ENCODE data around the gene SNTB2. TPM values are rescaled to one million over a fixed set of nuclear protein-coding genes. Genes with fewer than 3 reads are reported as not detected.

Gene SNTB2
- polyA plus RNA-seq, 1 of the 3 experiments (the other 2 are of a cell fraction): 13.0 TPM

DNA sequence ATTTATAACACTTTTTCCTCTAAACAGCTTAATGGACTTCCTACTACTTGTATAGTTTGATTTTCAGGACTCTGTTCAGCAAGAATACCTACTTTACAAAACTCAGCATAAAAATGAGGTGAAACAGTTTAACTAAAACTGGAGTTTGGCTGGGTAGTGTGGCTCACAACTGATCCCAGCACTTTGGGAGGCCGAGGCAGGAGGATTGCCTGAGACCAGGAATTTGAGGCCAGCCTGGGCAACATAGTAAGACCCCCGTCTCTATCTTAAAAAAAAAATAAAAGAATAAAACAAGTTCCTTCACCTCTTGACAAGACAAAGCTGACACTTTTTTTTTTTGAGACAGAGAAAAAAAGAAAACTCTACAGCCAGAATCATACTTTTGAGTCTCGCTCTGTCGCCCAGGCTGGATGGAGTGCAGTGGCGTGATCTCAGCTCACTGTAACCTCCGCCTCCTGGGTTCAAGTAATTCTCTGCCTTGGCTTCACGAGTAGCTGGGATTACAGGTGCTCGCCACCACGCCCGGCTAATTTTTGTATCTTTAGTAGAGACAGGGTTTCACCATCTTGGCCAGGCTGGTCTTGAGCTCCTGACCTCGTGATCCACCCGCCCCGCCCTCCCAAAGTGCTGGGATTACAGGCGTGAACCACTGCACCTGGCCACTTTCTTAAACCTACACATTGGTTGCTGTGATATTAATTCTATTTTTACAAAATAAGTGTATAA, 140.8 kb downstream of the SNTB2 start:
- H4K20me1 ChIP-seq (ENCODE audit: insufficient read depth): peaks cover 57% of the 10 kb centered on the region
- no peak overlapping the region; a peak in 1 of 4 replicates for H3K4me3 ChIP-seq (ENCODE audit: low read depth in 2 of 2, low read length in 1 of 2)
- H3K79me2 ChIP-seq (ENCODE audit: insufficient read depth): peaks cover 89% of the 10 kb centered on the region
- 92% methylated on average over 14 of the region's 14 CpGs for WGBS (ENCODE audit: low lambda C conversion rate)
- CTCF ChIA-PET: interaction anchor here (0.6 to 4.6 kb wide), 4 partner anchors 11 to 204 kb away, joined by 3 to 21 read pairs (median 6); partner anchors contain the start of gene COG8
- POLR2A ChIA-PET: interaction anchor here (0.6 to 3.3 kb wide), 2 partner anchors 12 to 76 kb away, joined by 6 to 24 read pairs; partner anchors contain the start of genes COG8 and NIP7
- H3K4me1 ChIP-seq (ENCODE audit: control insufficient read depth in 1 of 2, insufficient read depth in 2 of 2, low read depth in 1 of 2, low read length in 1 of 2): peaks cover 11 to 41% of the 10 kb centered on the region in 2 experiments
- H3K27me3 ChIP-seq (ENCODE audit: insufficient read depth): no peaks in the 10 kb centered on the region
- DNase-seq: no peak
- no peaks in the 10 kb centered on the region for H3K9me2 ChIP-seq
- H3K9ac ChIP-seq: no peak overlapping the region
- H2AFZ ChIP-seq (ENCODE audit: low read depth): no peak overlapping the region
- peaks cover 26% of the 10 kb centered on the region for H3F3A ChIP-seq (replicated peaks; ENCODE audit: insufficient read depth)
- peaks cover 45 to 48% of the 10 kb centered on the region in 2 experiments for H3K36me3 ChIP-seq (replicated peaks in 1 of 2; ENCODE audit: control insufficient read depth in 1 of 2, insufficient read depth in 2 of 2, low read length in 1 of 2)
- H3K4me2 ChIP-seq: peak overlapping the region; percentile 91
- TF ChIP-seq JUND (IDR thresholded peaks at IDR 0.05): no peak
- TF ChIP-seq SMC3 (IDR thresholded peaks at IDR 0.05; ENCODE audit: low read depth, low read length): no peak
- TF ChIP-seq, protein P1, sequence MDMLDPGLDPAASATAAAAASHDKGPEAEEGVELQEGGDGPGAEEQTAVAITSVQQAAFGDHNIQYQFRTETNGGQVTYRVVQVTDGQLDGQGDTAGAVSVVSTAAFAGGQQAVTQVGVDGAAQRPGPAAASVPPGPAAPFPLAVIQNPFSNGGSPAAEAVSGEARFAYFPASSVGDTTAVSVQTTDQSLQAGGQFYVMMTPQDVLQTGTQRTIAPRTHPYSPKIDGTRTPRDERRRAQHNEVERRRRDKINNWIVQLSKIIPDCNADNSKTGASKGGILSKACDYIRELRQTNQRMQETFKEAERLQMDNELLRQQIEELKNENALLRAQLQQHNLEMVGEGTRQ (IDR thresholded peaks at IDR 0.05; ENCODE audit: borderline replicate concordance, low read depth, low read length): no peak
- TF ChIP-seq, protein P2, sequence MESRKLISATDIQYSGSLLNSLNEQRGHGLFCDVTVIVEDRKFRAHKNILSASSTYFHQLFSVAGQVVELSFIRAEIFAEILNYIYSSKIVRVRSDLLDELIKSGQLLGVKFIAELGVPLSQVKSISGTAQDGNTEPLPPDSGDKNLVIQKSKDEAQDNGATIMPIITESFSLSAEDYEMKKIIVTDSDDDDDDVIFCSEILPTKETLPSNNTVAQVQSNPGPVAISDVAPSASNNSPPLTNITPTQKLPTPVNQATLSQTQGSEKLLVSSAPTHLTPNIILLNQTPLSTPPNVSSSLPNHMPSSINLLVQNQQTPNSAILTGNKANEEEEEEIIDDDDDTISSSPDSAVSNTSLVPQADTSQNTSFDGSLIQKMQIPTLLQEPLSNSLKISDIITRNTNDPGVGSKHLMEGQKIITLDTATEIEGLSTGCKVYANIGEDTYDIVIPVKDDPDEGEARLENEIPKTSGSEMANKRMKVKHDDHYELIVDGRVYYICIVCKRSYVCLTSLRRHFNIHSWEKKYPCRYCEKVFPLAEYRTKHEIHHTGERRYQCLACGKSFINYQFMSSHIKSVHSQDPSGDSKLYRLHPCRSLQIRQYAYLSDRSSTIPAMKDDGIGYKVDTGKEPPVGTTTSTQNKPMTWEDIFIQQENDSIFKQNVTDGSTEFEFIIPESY (IDR thresholded peaks at IDR 0.05; ENCODE audit: borderline replicate concordance, low read depth): no peak
- no peak for TF ChIP-seq FOXJ3 (CRISPR knock-in tag; IDR thresholded peaks at IDR 0.05)
- TF ChIP-seq TAF1 (IDR thresholded peaks at IDR 0.05; ENCODE audit: borderline replicate concordance, low read depth, low read length): no peak
- TF ChIP-seq, protein P3, sequence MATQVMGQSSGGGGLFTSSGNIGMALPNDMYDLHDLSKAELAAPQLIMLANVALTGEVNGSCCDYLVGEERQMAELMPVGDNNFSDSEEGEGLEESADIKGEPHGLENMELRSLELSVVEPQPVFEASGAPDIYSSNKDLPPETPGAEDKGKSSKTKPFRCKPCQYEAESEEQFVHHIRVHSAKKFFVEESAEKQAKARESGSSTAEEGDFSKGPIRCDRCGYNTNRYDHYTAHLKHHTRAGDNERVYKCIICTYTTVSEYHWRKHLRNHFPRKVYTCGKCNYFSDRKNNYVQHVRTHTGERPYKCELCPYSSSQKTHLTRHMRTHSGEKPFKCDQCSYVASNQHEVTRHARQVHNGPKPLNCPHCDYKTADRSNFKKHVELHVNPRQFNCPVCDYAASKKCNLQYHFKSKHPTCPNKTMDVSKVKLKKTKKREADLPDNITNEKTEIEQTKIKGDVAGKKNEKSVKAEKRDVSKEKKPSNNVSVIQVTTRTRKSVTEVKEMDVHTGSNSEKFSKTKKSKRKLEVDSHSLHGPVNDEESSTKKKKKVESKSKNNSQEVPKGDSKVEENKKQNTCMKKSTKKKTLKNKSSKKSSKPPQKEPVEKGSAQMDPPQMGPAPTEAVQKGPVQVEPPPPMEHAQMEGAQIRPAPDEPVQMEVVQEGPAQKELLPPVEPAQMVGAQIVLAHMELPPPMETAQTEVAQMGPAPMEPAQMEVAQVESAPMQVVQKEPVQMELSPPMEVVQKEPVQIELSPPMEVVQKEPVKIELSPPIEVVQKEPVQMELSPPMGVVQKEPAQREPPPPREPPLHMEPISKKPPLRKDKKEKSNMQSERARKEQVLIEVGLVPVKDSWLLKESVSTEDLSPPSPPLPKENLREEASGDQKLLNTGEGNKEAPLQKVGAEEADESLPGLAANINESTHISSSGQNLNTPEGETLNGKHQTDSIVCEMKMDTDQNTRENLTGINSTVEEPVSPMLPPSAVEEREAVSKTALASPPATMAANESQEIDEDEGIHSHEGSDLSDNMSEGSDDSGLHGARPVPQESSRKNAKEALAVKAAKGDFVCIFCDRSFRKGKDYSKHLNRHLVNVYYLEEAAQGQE (IDR thresholded peaks at IDR 0.05; ENCODE audit: low read depth, low read length): no peak
- TF ChIP-seq CHD2 (IDR thresholded peaks at IDR 0.05; ENCODE audit: low read length, partially characterized antibody): no peak
- TF ChIP-seq, protein P4, sequence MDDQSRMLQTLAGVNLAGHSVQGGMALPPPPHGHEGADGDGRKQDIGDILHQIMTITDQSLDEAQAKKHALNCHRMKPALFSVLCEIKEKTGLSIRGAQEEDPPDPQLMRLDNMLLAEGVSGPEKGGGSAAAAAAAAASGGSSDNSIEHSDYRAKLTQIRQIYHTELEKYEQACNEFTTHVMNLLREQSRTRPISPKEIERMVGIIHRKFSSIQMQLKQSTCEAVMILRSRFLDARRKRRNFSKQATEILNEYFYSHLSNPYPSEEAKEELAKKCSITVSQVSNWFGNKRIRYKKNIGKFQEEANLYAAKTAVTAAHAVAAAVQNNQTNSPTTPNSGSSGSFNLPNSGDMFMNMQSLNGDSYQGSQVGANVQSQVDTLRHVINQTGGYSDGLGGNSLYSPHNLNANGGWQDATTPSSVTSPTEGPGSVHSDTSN (IDR thresholded peaks at IDR 0.05): no peak
- TF ChIP-seq, protein P5, sequence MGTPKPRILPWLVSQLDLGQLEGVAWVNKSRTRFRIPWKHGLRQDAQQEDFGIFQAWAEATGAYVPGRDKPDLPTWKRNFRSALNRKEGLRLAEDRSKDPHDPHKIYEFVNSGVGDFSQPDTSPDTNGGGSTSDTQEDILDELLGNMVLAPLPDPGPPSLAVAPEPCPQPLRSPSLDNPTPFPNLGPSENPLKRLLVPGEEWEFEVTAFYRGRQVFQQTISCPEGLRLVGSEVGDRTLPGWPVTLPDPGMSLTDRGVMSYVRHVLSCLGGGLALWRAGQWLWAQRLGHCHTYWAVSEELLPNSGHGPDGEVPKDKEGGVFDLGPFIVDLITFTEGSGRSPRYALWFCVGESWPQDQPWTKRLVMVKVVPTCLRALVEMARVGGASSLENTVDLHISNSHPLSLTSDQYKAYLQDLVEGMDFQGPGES (IDR thresholded peaks at IDR 0.05; ENCODE audit: low read depth, low read length): no peak
- no peak for TF ChIP-seq POLR2AphosphoS5 (IDR thresholded peaks at IDR 0.05; ENCODE audit: low read depth, low read length)
- no peak for TF ChIP-seq MXI1 (IDR thresholded peaks at IDR 0.05; ENCODE audit: low read depth, low read length)
- no peak for TF ChIP-seq ELF1 (IDR thresholded peaks at IDR 0.05)
- no peak for TF ChIP-seq SIN3A (IDR thresholded peaks at IDR 0.05; ENCODE audit: borderline replicate concordance, low read depth, low read length)
- no peak overlapping the region for H3K27ac ChIP-seq (ENCODE audit: low read depth in 2 of 2, low read length in 1 of 2)
- no peaks in the 10 kb centered on the region for H3K9me3 ChIP-seq

Data from SK-N-SH (cell line).